Chondrocyte (in vitro differentiated cells): Measurements from ENCODE around the gene BZW1. TPM values are rescaled to one million over a fixed set of nuclear protein-coding genes. Genes with fewer than 3 reads are reported as not detected.
"Not testable (repeated sequence)": the region's sequence is repeated elsewhere in the genome, so short reads cannot be mapped to it uniquely, and the experiment has no call there.

Experiments
- DNase-seq: peaks from one replicate; pipeline ENCODE4 v3.0.0; 2021; ENCODE audit warnings: mixed read lengths, low spot score
- H3K27ac Mint-ChIP-seq: one replicate; pipeline ENCODE4 v1.8.0; 2021; ENCODE audit warnings: mild to moderate bottlenecking, moderate library complexity, mixed read lengths; ENCODE audit not compliant: unreplicated experiment
- H3K27me3 Mint-ChIP-seq: 2 replicates; pipeline ENCODE4 v1.8.0; 2021; ENCODE audit warnings: low read depth, mixed read lengths
- H3K36me3 Mint-ChIP-seq: 2 replicates; pipeline ENCODE4 v1.8.0; 2021; ENCODE audit warnings: low read depth, mixed read lengths
- H3K4me1 Mint-ChIP-seq: 2 replicates; pipeline ENCODE4 v1.8.0; 2021; ENCODE audit warnings: low read depth, mild to moderate bottlenecking, mixed read lengths
- H3K4me3 Mint-ChIP-seq: one replicate; pipeline ENCODE4 v1.8.0; 2021; ENCODE audit warnings: mild to moderate bottlenecking, moderate library complexity, mixed read lengths; ENCODE audit not compliant: unreplicated experiment
- H3K9me3 Mint-ChIP-seq: 2 replicates; pipeline ENCODE4 v1.8.0; 2021; ENCODE audit warnings: low read depth, mixed read lengths
- CTCF ChIP-seq: fragments of 200-600 bp; sonication (generic); IDR thresholded peaks from 2 replicates; pipeline ENCODE4 v1.5.0; 2021; ENCODE audit warnings: antibody characterized with exemption, mild to moderate bottlenecking, moderate library complexity
- total RNA-seq: library from RNA; stranded (reverse); gene quantifications from 3 replicates; pipeline ENCODE4 v1.2.1, GENCODE V29; 2021

BZW1 gene
- total RNA-seq, 1 donor from 2014 or later, result 194 TPM

DNA sequence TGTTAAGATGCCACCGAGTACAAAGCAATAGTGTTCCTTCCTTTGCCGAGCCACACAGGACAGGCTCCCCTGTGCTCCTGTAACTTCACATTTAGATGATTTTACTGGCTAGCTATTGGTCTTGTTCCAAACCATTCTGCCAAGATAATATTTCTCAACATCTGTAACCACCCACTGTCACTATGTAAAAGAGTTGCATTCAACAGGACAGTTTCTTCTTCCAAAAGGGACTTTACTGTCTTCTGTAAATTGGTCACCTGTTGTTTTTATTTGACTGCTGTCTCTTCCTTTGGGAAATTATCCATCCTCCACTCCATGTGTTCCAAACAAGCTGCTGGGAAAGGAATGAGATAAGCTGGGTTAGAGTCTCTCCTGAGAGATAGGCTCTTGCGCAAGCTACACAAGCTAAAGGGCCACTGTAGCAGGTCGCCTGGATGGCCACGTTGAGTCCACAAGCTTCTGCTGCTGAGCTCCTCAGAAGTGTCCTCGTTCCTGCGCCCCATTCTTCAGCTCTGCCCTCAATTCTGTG lies 14.4 kb upstream of the BZW1 start:
- Mint-ChIP-seq H3K27ac (no peak overlapping the region), H3K9me3 (no peaks in the 10 kb centered on the region), H3K4me3 (no peak overlapping the region), H3K36me3 (no peaks in the 10 kb centered on the region), H3K27me3 (no peaks in the 10 kb centered on the region), H3K4me1 (no peaks in the 10 kb centered on the region)
- DNase-seq, result no peak
- TF ChIP-seq CTCF, result no peak

GRCh38 chr2:200798514-200798913 lies 13.2 kb upstream of the BZW1 start:
- Mint-ChIP-seq H3K36me3 (no peaks in the 10 kb centered on the region), H3K27ac (no peak overlapping the region), H3K9me3 (no peaks in the 10 kb centered on the region), H3K4me3 (no peak overlapping the region), H3K27me3 (no peaks in the 10 kb centered on the region), H3K4me1 (no peaks in the 10 kb centered on the region)
- TF ChIP-seq CTCF, result no peak
- DNase-seq, result no peak

DNA sequence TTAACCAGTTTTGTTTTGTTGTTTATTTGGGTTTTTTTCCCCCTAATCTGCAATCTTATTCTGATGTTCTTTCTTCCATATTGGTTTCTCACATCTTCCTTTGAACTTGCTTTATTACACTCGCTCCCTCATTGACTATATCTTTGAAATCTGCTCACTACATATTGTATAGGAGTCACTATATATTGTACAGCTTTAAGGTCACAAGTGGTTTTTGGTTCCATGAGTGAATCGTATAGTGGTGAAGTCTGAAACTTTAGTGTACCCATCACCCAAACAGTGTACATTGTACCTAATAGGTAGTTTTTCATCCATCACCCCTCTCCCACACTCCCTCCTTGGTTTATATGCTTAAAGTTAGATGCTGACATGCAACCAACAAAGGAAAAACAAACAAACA lies 11.3 kb upstream of the BZW1 start:
- Mint-ChIP-seq H3K4me3 (no peak overlapping the region), H3K36me3 (no peaks in the 10 kb centered on the region), H3K27me3 (no peaks in the 10 kb centered on the region), H3K9me3 (no peaks in the 10 kb centered on the region), H3K4me1 (no peaks in the 10 kb centered on the region), H3K27ac (no peak overlapping the region)
- no peak for DNase-seq
- TF ChIP-seq CTCF, result no peak

DNA sequence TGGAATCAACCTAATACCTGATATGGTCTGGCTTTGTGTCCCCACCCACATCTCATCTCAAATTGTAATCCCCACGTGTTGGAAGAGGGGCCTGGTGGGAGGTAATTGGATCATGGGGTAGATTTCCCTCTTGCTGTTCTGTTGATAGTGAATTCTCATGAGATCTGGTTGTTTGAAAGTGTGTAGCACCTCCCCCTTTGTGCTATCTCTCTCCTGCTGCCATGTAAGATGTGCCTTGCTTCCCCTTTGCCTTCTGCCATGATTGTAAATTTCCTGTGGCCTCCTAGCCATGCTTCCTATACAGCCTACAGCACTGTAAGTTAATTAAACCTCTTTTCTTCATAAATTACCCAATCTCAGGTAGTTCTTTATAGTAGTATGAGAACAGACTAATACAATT lies 10.3 kb upstream of the BZW1 start:
- not testable (repeated sequence) for H3K27me3 Mint-ChIP-seq, H3K9me3 Mint-ChIP-seq, H3K4me1 Mint-ChIP-seq, DNase-seq, H3K36me3 Mint-ChIP-seq, H3K4me3 Mint-ChIP-seq, H3K27ac Mint-ChIP-seq

GRCh38 chr2:200809506-200810251 lies 2.0 kb upstream of the BZW1 start:
- peaks cover 46% of the 10 kb centered on the region for H3K4me1 Mint-ChIP-seq
- H3K9me3 Mint-ChIP-seq, result no peaks in the 10 kb centered on the region
- no peak overlapping the region for H3K4me3 Mint-ChIP-seq
- no peak for TF ChIP-seq CTCF
- H3K27ac Mint-ChIP-seq, result peak overlapping the region; percentile 90
- DNase-seq, result no peak
- peaks cover under 1% of the 10 kb centered on the region for H3K36me3 Mint-ChIP-seq
- no peaks in the 10 kb centered on the region for H3K27me3 Mint-ChIP-seq
